Measurements from ENCODE around the gene ASB16. TPM values are rescaled to one million over a fixed set of nuclear protein-coding genes. Genes with fewer than 3 reads are reported as not detected.

ASB16 gene
- total RNA-seq, 1 experiment from 2014 or later, result 0.37 TPM

GRCh38 chr17:44197980-44198720 lies 27.6 kb downstream of the ASB16 start (continued):
- TF ChIP-seq ZNF274 (IDR thresholded peaks at IDR 0.05; ENCODE audit: low read depth, low read length), result no peak
- no peak for TF ChIP-seq YY1 (IDR thresholded peaks at IDR 0.05; ENCODE audit: extremely low read depth, insufficient replicate concordance, low read depth, low read length)
- no peak for TF ChIP-seq ZFX (IDR thresholded peaks at IDR 0.05)

- TSS peak; percentile 42 for BruUV-seq (replicated peaks)
- ATAC-seq (peak; percentile 33), DNase-seq (ENCODE audit: low read depth, low spot score) (no peak)
- POLR2A ChIA-PET, result interaction anchor here (0.6 kb wide), 1 partner anchor 147 kb away, joined by 3 read pairs; no protein-coding TSS in a partner anchor
- CTCF ChIA-PET, result no interaction called here
- H3K27me3 ChIP-seq (ENCODE audit: insufficient read depth, low read length), result no peaks in the 10 kb centered on the region
- H2AFZ ChIP-seq (ENCODE audit: low read depth, low read length, poor library complexity, severe bottlenecking), result no peak overlapping the region
- peaks cover 29 to 35% of the 10 kb centered on the region in 2 experiments for H3K4me1 ChIP-seq (ENCODE audit: control insufficient read depth in 1 of 2, insufficient read depth in 2 of 2, low read length in 2 of 2)
- peaks cover 25% of the 10 kb centered on the region for H3K79me2 ChIP-seq (ENCODE audit: insufficient read depth, low read length)
- no peaks in the 10 kb centered on the region for H4K20me1 ChIP-seq (ENCODE audit: insufficient read depth)
- H3K4me2 ChIP-seq (ENCODE audit: low read length), result peak overlapping the region; percentile 95
- H3K9me3 ChIP-seq (ENCODE audit: control insufficient read depth in 1 of 2, insufficient read depth in 1 of 2, low read depth in 1 of 2, low read length in 2 of 2), result no peaks in the 10 kb centered on the region
- RAD21 ChIA-PET (ENCODE audit: low non-redundant PET in 1 of 2, low total read pairs in 2 of 2, uncharacterized antibody in 2 of 2, unreplicated experiment in 2 of 2), result no interaction called here
- H3K9ac ChIP-seq (ENCODE audit: low read length), result peak overlapping the region; percentile 94
- H3K9me2 ChIP-seq (ENCODE audit: insufficient read depth), result no peaks in the 10 kb centered on the region
- no peak for TF ChIP-seq CEBPB (IDR thresholded peaks at IDR 0.05; ENCODE audit: low read depth)
- TF ChIP-seq SIN3A (IDR thresholded peaks at IDR 0.05; ENCODE audit: low read depth), result peak; percentile 23; the same call in 1 of the 2 replicates
- no peak for TF ChIP-seq YY1 (IDR thresholded peaks at IDR 0.05; ENCODE audit: extremely low read depth, insufficient replicate concordance, low read depth, low read length)
- peak; percentile 62 for TF ChIP-seq POLR2AphosphoS5 (IDR thresholded peaks at IDR 0.05; ENCODE audit: low read depth, low read length)
- TF ChIP-seq FOSL1 (IDR thresholded peaks at IDR 0.05; ENCODE audit: low read depth), result no peak
- no peak for TF ChIP-seq ATF3 (IDR thresholded peaks at IDR 0.05)
- TF ChIP-seq ZFX (IDR thresholded peaks at IDR 0.05), result peak; percentile 54; the same call in 1 of the 2 replicates
- intact Hi-C loops (cut with micrococcal nuclease), result no loop called here
- peak overlapping the region; percentile 98 for H3K27ac ChIP-seq (ENCODE audit: low read depth, low read length)
- peak overlapping the region; percentile 81 to 88 for H3K4me3 ChIP-seq (replicated peaks in 1 of 2; ENCODE audit: low read depth in 1 of 2, low read length in 2 of 2)
- peaks cover 24 to 28% of the 10 kb centered on the region in 2 experiments for H3K36me3 ChIP-seq (ENCODE audit: control insufficient read depth in 1 of 2, insufficient read depth in 2 of 2, low read length in 2 of 2)
Observed at GRCh38 chr17:44198721-44199552, 28.4 kb downstream of the ASB16 start.

Measured in HCT116 (cell line).